Astrocyte of the spinal cord (primary cell): Measurements from ENCODE around the gene RNASE8.

Experiments
- DNase-seq: peaks from one replicate; pipeline ENCODE4 v3.0.0; 2011; ENCODE audit warnings: low read depth, low spot score
- H3K4me3 ChIP-seq: 2 replicates; pipeline ENCODE4 v1.5.1; 2011; ENCODE audit warnings: low read depth, mild to moderate bottlenecking, low read length, moderate library complexity
- CTCF ChIP-seq: IDR thresholded peaks from 2 replicates; pipeline ENCODE4 v1.5.1; 2012; ENCODE audit warnings: low read depth, mild to moderate bottlenecking, low read length, inconsistent platforms
- in situ Hi-C: cut with HindIII; loops from 2 replicates; pipeline ENCODE4 v1.10.0; 2017; ENCODE audit warnings: low sequenced_read_pairs

The RNASE8 gene

DNA sequence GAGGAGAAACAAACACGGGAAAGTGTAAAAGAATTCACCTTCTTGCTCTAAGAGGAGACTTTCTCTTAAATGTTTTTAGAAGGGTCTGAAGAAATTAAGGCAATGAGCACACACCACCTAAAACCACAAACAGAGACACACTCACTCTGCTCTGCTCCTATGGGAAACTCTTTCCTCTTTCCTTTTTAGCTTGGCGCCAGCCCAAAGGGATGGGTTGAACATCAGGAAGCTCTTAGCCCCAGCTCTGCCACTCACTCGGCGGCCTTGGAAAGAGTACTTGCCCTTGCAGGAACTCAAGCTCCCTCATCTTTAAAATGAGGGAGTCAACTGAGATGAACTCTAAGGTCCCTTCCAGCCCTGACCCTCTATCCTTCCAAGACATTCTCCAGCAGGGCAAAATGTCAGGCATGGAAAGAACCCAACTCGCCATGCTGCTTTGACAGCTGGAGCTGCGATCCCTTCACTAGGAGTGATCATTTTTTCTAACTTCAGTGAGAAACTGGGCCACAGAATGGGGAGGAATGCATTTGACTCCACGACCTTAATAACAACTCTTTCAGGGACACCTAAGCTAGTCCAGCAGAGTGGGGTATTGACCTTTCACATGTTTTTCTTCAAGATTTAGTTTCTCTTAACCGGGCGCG is 980 bp upstream of the RNASE8 start:
- in situ Hi-C loops, result no loop called here
- no peak overlapping the region for H3K4me3 ChIP-seq

GRCh38 chr14:21058903-21059302 is 1.3 kb downstream of the RNASE8 start:
- H3K4me3 ChIP-seq, result no peak overlapping the region
- DNase-seq, result no peak
- in situ Hi-C loops, result no loop called here
- no peak for TF ChIP-seq CTCF

More for the DNA sequence above, 980 bp upstream of the RNASE8 start:
- TF ChIP-seq CTCF, result no peak
- no peak for DNase-seq

DNA sequence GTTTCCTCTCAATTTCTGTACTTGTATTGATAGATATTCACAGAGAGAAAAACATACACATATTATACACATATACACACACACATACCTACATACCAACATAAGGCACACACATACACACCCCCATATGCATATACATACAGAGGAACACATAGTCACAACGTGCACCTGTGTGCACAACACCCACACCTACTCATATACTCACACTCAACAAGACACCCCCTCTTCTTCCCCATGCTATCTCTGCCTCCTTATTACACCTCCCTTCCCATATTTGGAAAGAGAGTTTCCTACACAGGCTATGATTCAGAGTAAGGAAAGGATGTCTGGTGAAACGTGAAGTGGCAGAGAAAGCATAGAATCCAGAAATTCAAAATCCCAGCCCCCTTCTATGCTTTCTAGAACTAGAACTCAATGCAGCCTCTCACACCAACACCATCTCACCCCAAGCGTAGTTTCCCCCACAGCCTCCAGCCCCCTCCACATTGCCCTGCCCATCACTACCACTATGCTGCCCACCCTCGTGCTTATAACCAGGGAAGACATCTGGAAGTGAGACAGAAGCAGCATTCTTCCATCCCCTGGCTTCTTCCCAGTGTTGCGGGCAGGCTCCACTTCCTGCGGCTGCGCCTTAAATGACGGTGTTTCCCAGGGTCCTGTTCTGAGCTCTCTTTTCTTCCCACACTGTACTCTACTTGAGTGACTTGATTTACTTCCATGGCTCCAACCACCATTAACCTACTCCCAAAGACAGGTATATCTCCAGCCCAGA is 2.4 kb downstream of the RNASE8 start:
- H3K4me3 ChIP-seq, result no peak overlapping the region
- in situ Hi-C loops, result no loop called here
- no peak for DNase-seq
- no peak for TF ChIP-seq CTCF

- DNase-seq, result no peak
- no peak for TF ChIP-seq CTCF
- no peak overlapping the region for H3K4me3 ChIP-seq
- in situ Hi-C loops, result no loop called here
These were observed 3.2 kb downstream of the RNASE8 start for GRCh38 chr14:21060614-21061346.

GRCh38 chr14:21061347-21061668 is 3.7 kb downstream of the RNASE8 start:
- H3K4me3 ChIP-seq, result no peak overlapping the region
- no peak for DNase-seq
- TF ChIP-seq CTCF, result no peak
- in situ Hi-C loops, result no loop called here

- peak; percentile 79 for DNase-seq
- no peak for TF ChIP-seq CTCF
- in situ Hi-C loops, result no loop called here
- no peak overlapping the region for H3K4me3 ChIP-seq
These were observed 5.9 kb downstream of the RNASE8 start for GRCh38 chr14:21063479-21063878.
